Neural progenitor cell (in vitro differentiated cells): ENCODE results near the gene HNMT.

Source experiments
- CTCF ChIP-seq: fragments of 200-600 bp; sonication (generic); IDR thresholded peaks from 2 replicates; pipeline ENCODE4 v1.5.1; 2017; ENCODE audit warnings: antibody characterized with exemption, mild to moderate bottlenecking
- EZH2 ChIP-seq: fragments of 200-600 bp; sonication (generic); IDR thresholded peaks from 2 replicates; pipeline ENCODE4 v1.6.1; 2017; ENCODE audit warnings: antibody characterized with exemption, mild to moderate bottlenecking, moderate library complexity

- no peak for TF ChIP-seq CTCF
- TF ChIP-seq EZH2 = no peak
Measured at GRCh38 chr2:137948894-137949293, 15.4 kb upstream of the HNMT start.
